Caco-2 (cell line): ENCODE measurements around the gene CRYBG1. TPM values are rescaled to one million over a fixed set of nuclear protein-coding genes. Genes with fewer than 3 reads are reported as not detected.

Experiments used
- BruUV-seq: library from RNA; stranded (reverse); fragments of 400-500 nt; replicated peaks from 2 replicates; lab custom pipeline; 2021; lab: Mats Ljungman, UMichigan
- CTCF ChIA-PET: fragments of 300-600 bp; sonication (Branson Sonifier 250); formaldehyde crosslinking; loops from one replicate; lab custom pipeline; 2022; ENCODE audit warnings: antibody characterized with exemption; lab: Charles Lee
- POLR2A ChIA-PET: fragments of 300-600 bp; sonication (Branson Sonifier 250); formaldehyde crosslinking; loops from one replicate; lab custom pipeline; 2022; ENCODE audit warnings: antibody characterized with exemption; lab: Charles Lee
- DNase-seq, 2 experiments: peaks; one replicate each; pipeline versions ENCODE4 v3.0.0 to v3.0.0-alpha.2; 2020 to 2022
- H3K27me3 ChIP-seq: replicated peaks from 2 replicates; pipeline ENCODE4 v1.6.0; 2011; ENCODE audit warnings: low read length; ENCODE audit not compliant: control insufficient read depth, insufficient read depth
- H3K36me3 ChIP-seq: 2 replicates; pipeline ENCODE4 v1.5.1; 2011; ENCODE audit warnings: low read length; ENCODE audit not compliant: control insufficient read depth, insufficient read depth
- H3K4me1 ChIP-seq: fragments of 250-450 bp; sonication (Bioruptor Pico); 2 replicates; pipeline ENCODE4 v1.5.1; 2020; ENCODE audit warnings: mild to moderate bottlenecking
- H3K4me3 ChIP-seq: 2 replicates; pipeline ENCODE4 v1.5.1; 2011; ENCODE audit warnings: low read depth, mild to moderate bottlenecking, control low read depth, low read length
- H3K9me3 ChIP-seq: fragments of 250-450 bp; sonication (Bioruptor Pico); 2 replicates; pipeline ENCODE4 v1.5.1; 2020; ENCODE audit warnings: mild to moderate bottlenecking, moderate library complexity
- H3K27ac Mint-ChIP-seq: one replicate; pipeline ENCODE4 v1.8.0; 2022; ENCODE audit warnings: mixed read lengths; ENCODE audit not compliant: unreplicated experiment
- H3K27me3 Mint-ChIP-seq: one replicate; pipeline ENCODE4 v1.8.0; 2022; ENCODE audit warnings: mixed read lengths; ENCODE audit not compliant: insufficient read depth, unreplicated experiment
- H3K36me3 Mint-ChIP-seq: one replicate; pipeline ENCODE4 v1.8.0; 2022; ENCODE audit warnings: mild to moderate bottlenecking, mixed read lengths; ENCODE audit not compliant: insufficient read depth, unreplicated experiment
- H3K4me1 Mint-ChIP-seq: one replicate; pipeline ENCODE4 v1.8.0; 2022; ENCODE audit warnings: low read depth, mixed read lengths; ENCODE audit not compliant: unreplicated experiment
- H3K4me3 Mint-ChIP-seq: one replicate; pipeline ENCODE4 v1.8.0; 2022; ENCODE audit warnings: mild to moderate bottlenecking, moderate library complexity, mixed read lengths; ENCODE audit not compliant: unreplicated experiment
- H3K9me3 Mint-ChIP-seq: one replicate; pipeline ENCODE4 v1.8.0; 2022; ENCODE audit warnings: mixed read lengths; ENCODE audit not compliant: unreplicated experiment
- intact Hi-C: fragments of 100-400 bp; cut with micrococcal nuclease; formaldehyde crosslinking; loops from one replicate; pipeline ENCODE4 v1.10.0; 2022; ENCODE audit not compliant: unreplicated experiment
- total RNA-seq: library from RNA; stranded (reverse); gene quantifications from 2 replicates; pipeline ENCODE4 v1.2.3, GENCODE V29; 2022
- TF ChIP-seq, protein P1 (sequence below), 2 experiments: fragments of 200-600 bp in 1 of 2; IDR thresholded peaks; 1 replicate in 1 of 2; 2 replicates in 1 of 2; pipeline versions ENCODE4 v1.5.1 to v1.8.0; 2011 to 2022; ENCODE audit warnings: antibody characterized with exemption in 1 of 2, control low read depth in 1 of 2, inconsistent platforms in 1 of 2, low read depth in 1 of 2, low read length in 1 of 2, mild to moderate bottlenecking in 1 of 2, moderate library complexity in 1 of 2; ENCODE audit not compliant: insufficient read depth in 1 of 2, severe bottlenecking in 1 of 2, unreplicated experiment in 1 of 2

CRYBG1 gene
- total RNA-seq, 1 experiment from 2014 or later, result 13.2 TPM

DNA sequence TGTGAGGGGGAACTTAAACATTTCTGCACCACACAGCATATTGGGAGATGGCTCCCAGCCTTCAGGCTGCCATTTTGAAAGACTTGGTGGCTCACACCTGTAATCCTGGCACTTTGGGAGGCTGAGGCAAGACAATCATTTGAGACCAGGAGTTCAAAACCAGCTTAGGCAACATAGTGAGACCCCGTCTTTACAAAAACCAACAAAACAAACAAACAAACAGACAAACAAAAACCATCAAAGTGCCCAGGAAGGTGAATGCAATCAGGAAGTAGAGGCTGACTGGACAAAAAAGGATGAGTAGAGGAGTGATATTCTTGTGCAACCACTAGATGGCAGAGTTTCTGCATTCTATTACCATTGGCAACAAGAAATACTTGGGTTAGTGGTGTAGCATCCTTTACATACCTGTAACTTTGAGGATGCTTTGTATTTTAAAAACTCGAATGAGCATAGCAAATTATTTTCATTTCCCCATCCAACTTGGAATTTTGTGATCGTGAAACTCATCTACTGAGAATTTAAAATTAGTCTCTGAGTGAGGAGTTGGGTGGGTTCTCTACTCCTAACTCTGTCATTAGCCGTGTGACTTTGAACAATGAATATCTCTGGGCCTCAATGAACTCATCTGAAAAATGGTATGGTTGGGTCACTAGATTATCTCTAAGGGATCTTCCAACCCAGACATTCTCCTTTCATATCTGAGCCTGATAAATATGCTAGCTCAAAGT, 84.4 kb downstream of the CRYBG1 start:
- DNase-seq, result peak in 1 of 2 experiments; percentile 65

DNA sequence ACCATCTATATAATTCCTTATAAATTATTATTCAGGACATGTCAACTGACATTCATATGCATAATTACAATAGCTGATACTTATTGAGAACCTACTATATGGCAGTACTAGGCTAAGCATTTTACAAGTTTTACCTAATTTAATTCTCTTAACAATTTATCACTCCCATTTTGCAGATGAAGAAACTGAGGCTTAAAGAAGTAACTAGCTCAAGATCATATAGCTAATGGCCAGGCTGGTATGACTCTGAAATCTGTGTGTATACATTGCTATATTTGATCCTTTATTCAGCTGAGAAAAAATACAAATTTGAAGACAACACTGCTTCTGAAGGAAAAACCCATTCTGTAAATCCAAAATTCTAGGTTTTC, 85.0 kb downstream of the CRYBG1 start:
- Mint-ChIP-seq H3K27me3 (peaks cover 11% of the 10 kb centered on the region), H3K36me3 (no peaks in the 10 kb centered on the region), H3K27ac (no peak overlapping the region), H3K4me1 (peaks cover 6% of the 10 kb centered on the region), H3K9me3 (no peaks in the 10 kb centered on the region), H3K4me3 (no peak overlapping the region)
- ChIA-PET POLR2A (no interaction called here), CTCF (interaction anchor here (0.6 to 1.3 kb wide), 2 partner anchors 21 to 121 kb away, joined by 3 to 8 read pairs; no protein-coding TSS in a partner anchor)
- Histone ChIP-seq H3K27me3 (no peaks in the 10 kb centered on the region; the same call in none of the 2 replicates), H3K36me3 (no peaks in the 10 kb centered on the region), H3K4me1 (peaks cover 8% of the 10 kb centered on the region), H3K9me3 (no peaks in the 10 kb centered on the region), H3K4me3 (no peak overlapping the region)
- BruUV-seq, result no TSS peak
- intact Hi-C loops, result loop anchor here (1.0 to 5.0 kb wide), 3 partner anchors 106 to 1013 kb away; no protein-coding TSS in a partner anchor
- TF ChIP-seq, protein P1, sequence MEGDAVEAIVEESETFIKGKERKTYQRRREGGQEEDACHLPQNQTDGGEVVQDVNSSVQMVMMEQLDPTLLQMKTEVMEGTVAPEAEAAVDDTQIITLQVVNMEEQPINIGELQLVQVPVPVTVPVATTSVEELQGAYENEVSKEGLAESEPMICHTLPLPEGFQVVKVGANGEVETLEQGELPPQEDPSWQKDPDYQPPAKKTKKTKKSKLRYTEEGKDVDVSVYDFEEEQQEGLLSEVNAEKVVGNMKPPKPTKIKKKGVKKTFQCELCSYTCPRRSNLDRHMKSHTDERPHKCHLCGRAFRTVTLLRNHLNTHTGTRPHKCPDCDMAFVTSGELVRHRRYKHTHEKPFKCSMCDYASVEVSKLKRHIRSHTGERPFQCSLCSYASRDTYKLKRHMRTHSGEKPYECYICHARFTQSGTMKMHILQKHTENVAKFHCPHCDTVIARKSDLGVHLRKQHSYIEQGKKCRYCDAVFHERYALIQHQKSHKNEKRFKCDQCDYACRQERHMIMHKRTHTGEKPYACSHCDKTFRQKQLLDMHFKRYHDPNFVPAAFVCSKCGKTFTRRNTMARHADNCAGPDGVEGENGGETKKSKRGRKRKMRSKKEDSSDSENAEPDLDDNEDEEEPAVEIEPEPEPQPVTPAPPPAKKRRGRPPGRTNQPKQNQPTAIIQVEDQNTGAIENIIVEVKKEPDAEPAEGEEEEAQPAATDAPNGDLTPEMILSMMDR (IDR thresholded peaks at IDR 0.05; ENCODE audit: insufficient read depth in 1 of 2, low read depth in 1 of 2, low read length in 1 of 2, severe bottlenecking in 1 of 2, unreplicated experiment in 1 of 2), result no peak
- no peak for DNase-seq

More for the DNA sequence above, 84.4 kb downstream of the CRYBG1 start:
- no peaks in the 10 kb centered on the region for H3K9me3 ChIP-seq
- ChIA-PET POLR2A (no interaction called here), CTCF (interaction anchor here (0.6 to 1.3 kb wide), 2 partner anchors 21 to 121 kb away, joined by 3 to 8 read pairs; no protein-coding TSS in a partner anchor)
- Mint-ChIP-seq H3K36me3 (no peaks in the 10 kb centered on the region), H3K27me3 (peaks cover 14% of the 10 kb centered on the region), H3K9me3 (no peaks in the 10 kb centered on the region), H3K27ac (no peak overlapping the region), H3K4me3 (no peak overlapping the region), H3K4me1 (peaks cover 6% of the 10 kb centered on the region)
- no peak overlapping the region for H3K4me3 ChIP-seq
- no peaks in the 10 kb centered on the region; the same call in none of the 2 replicates for H3K27me3 ChIP-seq
- TF ChIP-seq, protein P1 (IDR thresholded peaks at IDR 0.05; ENCODE audit: insufficient read depth in 1 of 2, low read depth in 1 of 2, low read length in 1 of 2, severe bottlenecking in 1 of 2, unreplicated experiment in 1 of 2), result peak; percentile 64 to 65
- BruUV-seq, result no TSS peak
- H3K4me1 ChIP-seq, result peaks cover 8% of the 10 kb centered on the region
- intact Hi-C loops, result loop anchor here (1.0 to 5.0 kb wide), 3 partner anchors 106 to 1013 kb away; no protein-coding TSS in a partner anchor
- H3K36me3 ChIP-seq, result no peaks in the 10 kb centered on the region

DNA sequence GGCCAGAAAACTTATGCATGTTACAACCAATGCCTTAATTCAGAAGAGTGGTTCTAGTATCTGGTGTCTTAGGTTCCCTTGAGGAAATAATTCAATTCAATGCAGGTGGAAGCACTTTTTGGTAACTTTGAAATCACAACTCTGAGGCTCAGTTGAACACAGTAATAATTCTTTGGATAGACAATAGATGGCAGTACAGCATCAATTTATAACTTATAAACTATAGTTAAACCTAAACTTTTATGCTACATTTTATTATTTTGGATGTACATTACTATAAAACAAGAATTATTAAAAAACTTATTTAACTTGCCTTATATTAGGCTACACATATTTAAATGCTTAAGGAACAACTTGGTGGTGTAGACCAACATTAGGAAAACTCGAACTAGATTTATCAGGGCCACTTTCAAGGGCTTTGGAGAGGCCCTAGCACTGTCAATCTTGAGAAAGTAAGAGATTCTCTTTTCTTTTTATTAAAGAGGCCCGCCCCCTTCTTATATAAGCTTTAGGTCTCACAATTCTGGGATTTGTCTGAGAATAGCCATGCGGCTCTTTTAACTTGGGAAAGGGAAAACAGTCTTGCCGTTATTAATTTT, 85.9 kb downstream of the CRYBG1 start:
- Mint-ChIP-seq H3K27ac (no peak overlapping the region), H3K36me3 (no peaks in the 10 kb centered on the region), H3K4me1 (peaks cover 6% of the 10 kb centered on the region), H3K27me3 (peaks cover 7% of the 10 kb centered on the region), H3K9me3 (no peaks in the 10 kb centered on the region), H3K4me3 (no peak overlapping the region)
- ChIA-PET POLR2A (interaction anchor here (0.6 kb wide), 1 partner anchor 111 kb away, joined by 5 read pairs; no protein-coding TSS in a partner anchor), CTCF (interaction anchor here (1.1 to 2.0 kb wide), 4 partner anchors 86 to 533 kb away, joined by 3 to 13 read pairs (median 6); partner anchors contain the start of gene CRYBG1)
- TF ChIP-seq, protein P1 (IDR thresholded peaks at IDR 0.05; ENCODE audit: insufficient read depth in 1 of 2, low read depth in 1 of 2, low read length in 1 of 2, severe bottlenecking in 1 of 2, unreplicated experiment in 1 of 2), result peak in 1 of 2 experiments; percentile 39
- DNase-seq, result no peak
- BruUV-seq, result no TSS peak
- H3K36me3 ChIP-seq, result no peaks in the 10 kb centered on the region
- no peaks in the 10 kb centered on the region for H3K27me3 ChIP-seq
- H3K4me3 ChIP-seq, result no peak overlapping the region
- peaks cover 8% of the 10 kb centered on the region for H3K4me1 ChIP-seq
- intact Hi-C loops, result loop anchor here (1.0 to 5.0 kb wide), 6 partner anchors 66 to 1014 kb away; no protein-coding TSS in a partner anchor
- no peaks in the 10 kb centered on the region for H3K9me3 ChIP-seq
